GM13977 (cell line): ENCODE results near the gene ANXA4.

Source experiments
- DNase-seq: peaks from one replicate; pipeline ENCODE4 v3.0.0; 2012; ENCODE audit warnings: low spot score
- CTCF ChIP-seq: IDR thresholded peaks from 2 replicates; pipeline ENCODE4 v1.5.1; 2012; ENCODE audit warnings: mild to moderate bottlenecking, control low read depth; ENCODE audit not compliant: insufficient read depth; ENCODE audit errors: extremely low read depth, missing control alignments
- in situ Hi-C: fragments of 300-500 bp; cut with MboI; formaldehyde crosslinking; loops from one replicate; pipeline ENCODE4 v1.12.0; 2022; ENCODE audit warnings: low sequenced_read_pairs, low pct_unique_long_range_greater_than_20kb, mixed read lengths, inconsistent platforms; ENCODE audit not compliant: unreplicated experiment

ANXA4 gene

GRCh38 chr2:69745035-69745434, 3.1 kb downstream of the ANXA4 start:
- TF ChIP-seq CTCF: no peak
- no peak for DNase-seq
- in situ Hi-C loops: no loop called here

GRCh38 chr2:69750246-69750645, 8.3 kb downstream of the ANXA4 start:
- no peak for DNase-seq
- no peak for TF ChIP-seq CTCF
- in situ Hi-C loops: no loop called here

- in situ Hi-C loops: no loop called here
- TF ChIP-seq CTCF: no peak
- no peak for DNase-seq
These were observed 11.9 kb downstream of the ANXA4 start for GRCh38 chr2:69753659-69754363.

- DNase-seq: no peak
- no peak for TF ChIP-seq CTCF
- in situ Hi-C loops: no loop called here
These were observed 12.7 kb downstream of the ANXA4 start for GRCh38 chr2:69754633-69755032.

- in situ Hi-C loops: no loop called here
- DNase-seq: no peak
- no peak for TF ChIP-seq CTCF
These were observed 14.0 kb downstream of the ANXA4 start for GRCh38 chr2:69755862-69756467.

GRCh38 chr2:69762025-69762424, 20.1 kb downstream of the ANXA4 start:
- in situ Hi-C loops: no loop called here
- no peak for DNase-seq
- TF ChIP-seq CTCF: no peak
